Natural killer cell (primary cell): ENCODE measurements around the gene NRP2. TPM values are rescaled to one million over a fixed set of nuclear protein-coding genes. Genes with fewer than 3 reads are reported as not detected.

Experiments used
- ATAC-seq, 3 donors: fragments of 150-1000 bp in 2 of 3; fragments of 200-7000 bp in 1 of 3; cut with Tn5 transposase; 1 replicate in 1 of 3; 2 replicates in 2 of 3; pipeline ENCODE4 v1.10.0; 2021; ENCODE audit warnings: mild to moderate bottlenecking in 2 of 3, moderate library complexity in 2 of 3
- DNase-seq, 2 donors: peaks; one replicate each; pipeline versions ENCODE4 v3.0.0 to v3.0.0-alpha.2; 2013 to 2021; ENCODE audit warnings: mixed read lengths in 1 of 2
- H3K27ac ChIP-seq: one replicate; pipeline ENCODE4 v1.5.1; 2013; ENCODE audit warnings: mild to moderate bottlenecking, low read length
- H3K27me3 ChIP-seq: one replicate; pipeline ENCODE4 v1.6.1; 2013; ENCODE audit warnings: low read length; ENCODE audit not compliant: control insufficient read depth, insufficient read depth
- H3K36me3 ChIP-seq: one replicate; pipeline ENCODE4 v1.6.1; 2013; ENCODE audit warnings: low read length; ENCODE audit not compliant: control insufficient read depth, insufficient read depth
- H3K4me1 ChIP-seq: one replicate; pipeline ENCODE4 v1.6.1; 2013; ENCODE audit warnings: low read length; ENCODE audit not compliant: control insufficient read depth, insufficient read depth
- H3K4me3 ChIP-seq: one replicate; pipeline ENCODE4 v1.5.1; 2013; ENCODE audit warnings: low read length
- H3K9me3 ChIP-seq: one replicate; pipeline ENCODE4 v1.6.1; 2013; ENCODE audit warnings: low read length; ENCODE audit not compliant: control insufficient read depth, insufficient read depth
- H3K27ac Mint-ChIP-seq, 2 donors: one replicate each; pipeline ENCODE4 v1.8.0; 2022; ENCODE audit warnings: mild to moderate bottlenecking in 2 of 2, mixed read lengths in 2 of 2, moderate library complexity in 1 of 2
- H3K27me3 Mint-ChIP-seq, 2 donors: one replicate each; pipeline ENCODE4 v1.8.0; 2022; ENCODE audit warnings: low read depth in 2 of 2, mixed read lengths in 2 of 2
- H3K36me3 Mint-ChIP-seq: one replicate; pipeline ENCODE4 v1.8.0; 2022; ENCODE audit warnings: mixed read lengths
- H3K4me1 Mint-ChIP-seq, 2 donors: one replicate each; pipeline ENCODE4 v1.8.0; 2022; ENCODE audit warnings: mixed read lengths in 2 of 2
- H3K4me3 Mint-ChIP-seq: one replicate; pipeline ENCODE4 v1.8.0; 2022; ENCODE audit warnings: mild to moderate bottlenecking, moderate library complexity, mixed read lengths
- H3K9me3 Mint-ChIP-seq, 2 donors: one replicate each; pipeline ENCODE4 v1.8.0; 2022; ENCODE audit warnings: mixed read lengths in 2 of 2
- CTCF ChIP-seq: fragments of 200-600 bp; IDR thresholded peaks from one replicate; pipeline ENCODE4 v1.8.0; 2022; ENCODE audit warnings: antibody characterized with exemption
- WGBS: methylation state at CpG from one replicate; pipeline ENCODE4 v1.1.7; 2013; ENCODE audit warnings: missing lambda C conversion rate; ENCODE audit not compliant: insufficient coverage; 5-methylcytosine and 5-hydroxymethylcytosine counted together
- intact Hi-C: fragments of 100-400 bp; cut with micrococcal nuclease; formaldehyde crosslinking; loops from one replicate; pipeline ENCODE4 v1.14.2; 2022
- total RNA-seq, 4 donors: library from RNA; stranded (reverse); fragments of 120-200 nt in 1 of 4; gene quantifications; one replicate each; pipeline versions ENCODE4 v1.2.3 to v1.2.4, GENCODE V29; 2013 to 2022

The NRP2 gene
- total RNA-seq, 3 donors from 2014 or later (not counting 1 experiment from before 2014, with no cell fraction given) = 0.40 TPM; not detected in 2

- 70% methylated on average over 4 of the region's 4 CpGs for WGBS
- Mint-ChIP-seq H3K4me3 (no peak overlapping the region), H3K27me3 (peaks cover 3 to 27% of the 10 kb centered on the region in 2 donors), H3K27ac (no peak overlapping the region), H3K36me3 (no peaks in the 10 kb centered on the region), H3K9me3 (no peaks in the 10 kb centered on the region), H3K4me1 (no peaks in the 10 kb centered on the region)
- H3K36me3 ChIP-seq = no peaks in the 10 kb centered on the region
- no peak overlapping the region for H3K4me3 ChIP-seq
- intact Hi-C loops = no loop called here
- no peaks in the 10 kb centered on the region for H3K4me1 ChIP-seq
- DNase-seq (no peak), ATAC-seq (no peak)
- TF ChIP-seq CTCF = no peak
- H3K27ac ChIP-seq = no peak overlapping the region
- no peaks in the 10 kb centered on the region for H3K27me3 ChIP-seq
- no peaks in the 10 kb centered on the region for H3K9me3 ChIP-seq
Observed at GRCh38 chr2:205741256-205741978, 59.1 kb downstream of the NRP2 start.

GRCh38 chr2:205743137-205743536 is 60.8 kb downstream of the NRP2 start:
- Mint-ChIP-seq H3K27me3 (peaks cover 3 to 20% of the 10 kb centered on the region in 2 donors), H3K4me1 (no peaks in the 10 kb centered on the region), H3K36me3 (no peaks in the 10 kb centered on the region), H3K4me3 (no peak overlapping the region), H3K27ac (no peak overlapping the region), H3K9me3 (no peaks in the 10 kb centered on the region)
- Histone ChIP-seq H3K9me3 (no peaks in the 10 kb centered on the region), H3K4me3 (no peak overlapping the region), H3K27me3 (no peaks in the 10 kb centered on the region), H3K27ac (no peak overlapping the region), H3K4me1 (no peaks in the 10 kb centered on the region), H3K36me3 (no peaks in the 10 kb centered on the region)
- 96% methylated on average over 11 of the region's 11 CpGs for WGBS
- ATAC-seq = no peak
- no peak for DNase-seq
- no peak for TF ChIP-seq CTCF
- intact Hi-C loops = no loop called here

GRCh38 chr2:205744074-205744591 is 61.8 kb downstream of the NRP2 start:
- intact Hi-C loops = no loop called here
- 86% methylated on average over 7 of the region's 7 CpGs for WGBS
- H3K27ac Mint-ChIP-seq = no peak overlapping the region

More at GRCh38 chr2:205744074-205744591, 61.8 kb downstream of the NRP2 start:
- Histone ChIP-seq H3K4me3 (no peak overlapping the region), H3K27ac (no peak overlapping the region), H3K36me3 (no peaks in the 10 kb centered on the region), H3K27me3 (no peaks in the 10 kb centered on the region), H3K9me3 (no peaks in the 10 kb centered on the region), H3K4me1 (no peaks in the 10 kb centered on the region)
- no peak for TF ChIP-seq CTCF
- H3K4me3 Mint-ChIP-seq = no peak overlapping the region
- no peak for ATAC-seq
- no peaks in the 10 kb centered on the region for H3K9me3 Mint-ChIP-seq
- no peaks in the 10 kb centered on the region for H3K36me3 Mint-ChIP-seq
- peaks cover 3 to 10% of the 10 kb centered on the region in 2 donors for H3K27me3 Mint-ChIP-seq
- no peaks in the 10 kb centered on the region for H3K4me1 Mint-ChIP-seq
- DNase-seq = no peak
